ENCODE results near the gene MICU1.
"Not testable (repeated sequence)": the region's sequence is repeated elsewhere in the genome, so short reads cannot be mapped to it uniquely, and the experiment has no call there.

MICU1 gene

DNA sequence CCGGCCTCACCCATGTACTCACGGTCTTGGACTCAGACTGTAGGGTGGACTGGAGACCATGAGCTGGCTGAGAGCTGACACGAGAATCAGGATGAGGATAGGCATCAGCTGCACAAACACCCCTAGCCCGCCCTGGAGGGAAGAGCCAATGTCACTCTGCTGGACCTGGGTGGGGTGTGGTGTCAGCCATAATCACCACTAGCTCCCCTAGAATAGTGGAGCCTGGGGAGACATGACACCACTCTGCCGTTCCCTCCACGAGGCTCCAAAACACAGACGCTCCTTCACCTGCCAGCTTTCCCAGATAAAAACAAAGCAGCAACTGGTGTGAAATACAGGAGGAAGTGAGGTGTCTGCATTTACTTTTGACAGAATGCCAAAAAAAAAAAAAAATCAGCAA lies 287.7 kb downstream of the MICU1 start:
- no peak for DNase-seq

DNA sequence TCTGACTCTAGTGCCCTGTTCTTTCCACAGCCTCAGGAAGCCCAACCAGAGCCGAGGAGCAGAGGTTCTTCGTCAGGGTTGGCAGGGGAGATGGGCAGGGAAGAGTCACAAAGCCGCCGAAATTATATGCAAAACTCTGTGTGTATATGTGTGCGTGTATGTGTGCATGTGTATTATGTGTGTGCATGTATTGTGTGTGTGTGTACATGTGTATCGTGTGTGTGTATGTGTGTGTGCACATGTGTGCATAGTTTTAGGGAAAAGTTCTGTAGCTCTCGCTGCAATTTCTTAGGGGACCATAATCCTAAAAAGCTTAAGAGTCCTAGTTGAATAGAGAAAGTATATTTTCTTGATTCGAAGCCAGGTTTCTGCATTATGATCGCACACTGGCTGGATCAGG lies 288.2 kb downstream of the MICU1 start:
- DNase-seq = no peak

- DNase-seq = peak; percentile 85
Measured at GRCh38 chr10:72337039-72337629, 288.7 kb downstream of the MICU1 start.

DNA sequence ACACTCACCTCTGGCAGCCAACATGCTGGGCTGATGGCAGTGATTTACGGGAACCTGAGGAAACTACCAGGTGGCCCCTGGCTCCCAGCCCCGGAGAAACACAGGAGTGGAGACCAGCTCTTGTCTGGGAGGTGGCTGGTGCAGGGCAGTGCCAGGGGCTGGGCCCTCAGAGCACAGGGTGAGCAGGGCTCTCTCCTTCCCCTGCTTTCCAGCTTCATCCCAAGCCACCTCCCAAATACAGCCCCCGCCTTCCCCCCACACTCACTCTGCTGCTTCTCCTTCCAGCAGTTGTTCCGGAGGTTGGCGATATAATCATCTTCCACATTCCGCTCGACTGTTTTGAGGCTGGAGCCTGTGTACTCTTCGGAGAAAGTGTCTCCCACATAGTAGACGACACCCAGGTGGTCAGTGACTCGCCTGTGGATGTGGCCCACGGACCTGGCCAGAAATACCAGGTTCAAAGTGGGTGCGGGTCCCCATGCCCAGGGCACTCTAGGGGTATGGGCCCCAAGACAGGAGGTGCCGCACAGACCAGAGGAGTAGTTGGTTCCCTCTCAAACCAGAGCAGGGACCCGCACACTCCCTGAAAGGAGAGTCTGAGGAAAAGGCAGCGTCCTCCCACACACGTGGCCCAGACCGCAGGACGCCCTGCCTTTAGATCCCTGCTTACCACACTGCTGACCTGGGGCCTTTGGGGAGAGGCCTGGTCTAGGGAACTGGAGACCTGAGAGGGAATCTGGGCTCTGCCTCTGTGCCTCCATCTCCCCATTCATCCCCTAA lies 289.4 kb downstream of the MICU1 start:
- no peak for DNase-seq

GRCh38 chr10:72335394-72336258 lies 290.3 kb downstream of the MICU1 start:
- DNase-seq = no peak

- peak; percentile 58 for DNase-seq
Measured at GRCh38 chr10:72334825-72335393, 291.0 kb downstream of the MICU1 start.

- DNase-seq = peak; percentile 60
Measured at GRCh38 chr10:72334196-72334824, 291.6 kb downstream of the MICU1 start.

- DNase-seq = no peak
Measured at GRCh38 chr10:72333112-72334015, 292.5 kb downstream of the MICU1 start.

- no peak for DNase-seq
Measured at GRCh38 chr10:72332423-72333111, 293.3 kb downstream of the MICU1 start.

- peak; percentile 93 for DNase-seq
Measured at GRCh38 chr10:72331575-72332422, 294.1 kb downstream of the MICU1 start.

DNA sequence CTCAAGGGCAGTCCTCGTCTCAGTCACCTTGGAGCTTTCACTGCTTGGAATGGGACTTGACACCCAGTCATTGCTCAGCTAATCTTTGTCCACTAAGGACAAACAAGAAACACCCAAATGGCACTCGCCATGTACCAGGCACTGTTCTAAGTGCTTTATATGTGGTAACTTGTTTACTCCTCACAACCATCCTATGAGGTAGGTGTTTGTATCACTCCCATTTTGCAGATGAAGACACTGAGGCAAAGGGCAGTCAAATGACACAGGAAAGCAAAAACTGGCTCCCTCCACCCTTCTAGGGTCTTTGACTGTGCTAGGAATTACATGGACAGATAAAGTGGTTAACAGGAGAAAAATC lies 295.8 kb downstream of the MICU1 start:
- DNase-seq = no peak

DNA sequence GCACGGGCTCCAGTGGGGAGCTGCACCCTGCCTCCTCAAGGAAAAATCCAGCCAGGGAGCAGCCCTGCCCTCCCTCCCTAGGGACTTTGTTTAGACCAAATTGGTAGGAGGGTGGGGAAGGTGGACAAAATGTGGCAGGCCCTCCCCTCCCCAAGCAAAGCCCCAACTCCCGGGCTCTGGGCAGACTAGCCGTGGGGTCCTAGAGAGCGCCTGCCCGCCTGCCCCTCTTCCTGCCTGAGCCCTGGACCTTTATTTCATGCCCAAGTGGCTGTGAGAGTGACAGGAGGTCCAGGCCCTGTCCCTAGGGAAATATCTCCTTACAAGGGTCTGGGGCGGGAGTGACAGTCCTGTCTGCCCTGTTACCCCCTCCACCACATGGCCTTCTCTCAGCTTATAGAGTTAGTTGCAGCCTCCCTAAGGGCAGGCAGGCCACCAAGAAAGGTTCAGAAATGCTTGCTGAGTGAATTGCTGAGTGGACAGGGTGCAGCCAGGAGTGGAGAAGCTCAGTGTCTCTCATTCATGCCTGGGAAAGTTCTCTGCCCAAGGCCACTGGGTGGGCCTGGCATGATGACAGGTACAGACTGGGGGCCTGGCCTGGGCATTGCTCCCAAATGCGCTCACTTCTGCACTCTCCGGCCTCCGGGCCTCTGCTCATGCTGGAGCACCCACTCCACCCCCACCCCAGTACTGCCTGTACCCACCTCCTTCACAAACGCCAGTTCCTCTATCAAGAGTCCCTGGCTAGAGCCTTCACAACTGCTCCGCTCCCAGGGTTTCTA lies 296.4 kb downstream of the MICU1 start:
- no peak for DNase-seq

- no peak for DNase-seq
Measured at GRCh38 chr10:72328829-72329204, 297.1 kb downstream of the MICU1 start.

DNA sequence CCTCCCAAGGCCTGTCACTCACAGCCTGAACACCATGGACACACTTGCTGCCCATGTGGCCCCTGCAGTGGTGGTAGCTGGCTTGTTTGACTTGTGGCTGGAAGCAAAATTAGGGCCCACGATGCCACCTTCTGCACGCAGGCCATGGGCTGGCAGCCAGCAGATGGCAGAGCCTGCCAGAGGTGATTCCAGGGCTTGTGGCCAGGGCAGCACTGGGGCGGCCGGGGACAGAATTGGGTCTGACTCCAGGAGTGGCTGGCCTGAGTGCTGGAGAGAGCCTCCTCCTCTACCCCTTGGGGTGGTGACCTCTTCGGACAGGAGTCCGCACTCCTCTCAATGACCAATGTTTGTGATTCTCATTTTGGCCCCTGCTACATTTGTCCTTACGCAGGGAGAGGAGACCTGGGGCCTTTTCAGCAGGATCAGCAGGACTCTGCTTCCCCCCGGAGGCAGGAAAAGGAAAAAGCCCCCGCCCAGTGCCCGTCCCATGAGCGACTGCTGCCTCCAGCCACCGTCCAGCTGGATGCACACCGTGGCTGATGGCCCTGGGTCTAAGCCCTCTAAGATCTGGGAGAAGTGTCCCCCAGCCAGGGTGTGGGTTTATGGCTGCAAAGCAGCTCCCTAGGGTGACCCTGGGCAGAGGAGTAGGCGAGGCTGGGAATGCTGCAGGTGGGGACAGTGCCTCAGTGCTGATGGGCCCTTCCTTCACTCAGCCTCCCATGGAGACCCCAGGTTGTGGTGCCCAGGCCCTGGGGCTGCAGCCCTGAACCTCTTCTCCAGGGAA lies 297.6 kb downstream of the MICU1 start:
- DNase-seq = peak; percentile 82

GRCh38 chr10:72326665-72327603 lies 298.9 kb downstream of the MICU1 start:
- DNase-seq = not testable (repeated sequence)

GRCh38 chr10:72325243-72326175 lies 300.4 kb downstream of the MICU1 start:
- peak; percentile 56 for DNase-seq

Data from midbrain (tissue), 1 donor.